Natural killer cell (primary cell): ENCODE results near the gene TDRD9. TPM values are rescaled to one million over a fixed set of nuclear protein-coding genes. Genes with fewer than 3 reads are reported as not detected.

Experiments used
- ATAC-seq, 3 donors: fragments of 150-1000 bp in 2 of 3; fragments of 200-7000 bp in 1 of 3; cut with Tn5 transposase; 1 replicate in 1 of 3; 2 replicates in 2 of 3; pipeline ENCODE4 v1.10.0; 2021; ENCODE audit warnings: mild to moderate bottlenecking in 2 of 3, moderate library complexity in 2 of 3
- DNase-seq, 2 donors: peaks; one replicate each; pipeline versions ENCODE4 v3.0.0 to v3.0.0-alpha.2; 2013 to 2021; ENCODE audit warnings: mixed read lengths in 1 of 2
- H3K27ac ChIP-seq: one replicate; pipeline ENCODE4 v1.5.1; 2013; ENCODE audit warnings: mild to moderate bottlenecking, low read length
- H3K27me3 ChIP-seq: one replicate; pipeline ENCODE4 v1.6.1; 2013; ENCODE audit warnings: low read length; ENCODE audit not compliant: control insufficient read depth, insufficient read depth
- H3K36me3 ChIP-seq: one replicate; pipeline ENCODE4 v1.6.1; 2013; ENCODE audit warnings: low read length; ENCODE audit not compliant: control insufficient read depth, insufficient read depth
- H3K4me1 ChIP-seq: one replicate; pipeline ENCODE4 v1.6.1; 2013; ENCODE audit warnings: low read length; ENCODE audit not compliant: control insufficient read depth, insufficient read depth
- H3K4me3 ChIP-seq: one replicate; pipeline ENCODE4 v1.5.1; 2013; ENCODE audit warnings: low read length
- H3K9me3 ChIP-seq: one replicate; pipeline ENCODE4 v1.6.1; 2013; ENCODE audit warnings: low read length; ENCODE audit not compliant: control insufficient read depth, insufficient read depth
- H3K27ac Mint-ChIP-seq, 2 donors: one replicate each; pipeline ENCODE4 v1.8.0; 2022; ENCODE audit warnings: mild to moderate bottlenecking in 2 of 2, mixed read lengths in 2 of 2, moderate library complexity in 1 of 2
- H3K27me3 Mint-ChIP-seq, 2 donors: one replicate each; pipeline ENCODE4 v1.8.0; 2022; ENCODE audit warnings: low read depth in 2 of 2, mixed read lengths in 2 of 2
- H3K36me3 Mint-ChIP-seq: one replicate; pipeline ENCODE4 v1.8.0; 2022; ENCODE audit warnings: mixed read lengths
- H3K4me1 Mint-ChIP-seq, 2 donors: one replicate each; pipeline ENCODE4 v1.8.0; 2022; ENCODE audit warnings: mixed read lengths in 2 of 2
- H3K4me3 Mint-ChIP-seq: one replicate; pipeline ENCODE4 v1.8.0; 2022; ENCODE audit warnings: mild to moderate bottlenecking, moderate library complexity, mixed read lengths
- H3K9me3 Mint-ChIP-seq, 2 donors: one replicate each; pipeline ENCODE4 v1.8.0; 2022; ENCODE audit warnings: mixed read lengths in 2 of 2
- CTCF ChIP-seq: fragments of 200-600 bp; IDR thresholded peaks from one replicate; pipeline ENCODE4 v1.8.0; 2022; ENCODE audit warnings: antibody characterized with exemption
- WGBS: methylation state at CpG from one replicate; pipeline ENCODE4 v1.1.7; 2013; ENCODE audit warnings: missing lambda C conversion rate; ENCODE audit not compliant: insufficient coverage; 5-methylcytosine and 5-hydroxymethylcytosine counted together
- intact Hi-C: fragments of 100-400 bp; cut with micrococcal nuclease; formaldehyde crosslinking; loops from one replicate; pipeline ENCODE4 v1.14.2; 2022
- total RNA-seq, 4 donors: library from RNA; stranded (reverse); fragments of 120-200 nt in 1 of 4; gene quantifications; one replicate each; pipeline versions ENCODE4 v1.2.3 to v1.2.4, GENCODE V29; 2013 to 2022

Gene TDRD9
- total RNA-seq, 3 donors from 2014 or later (not counting 1 experiment from before 2014, with no cell fraction given) = 0.75 to 2.2 (median 1.4) TPM

GRCh38 chr14:104037903-104038302 is 109.6 kb downstream of the TDRD9 start:
- WGBS = 78% methylated on average over 3 of the region's 3 CpGs
- Mint-ChIP-seq H3K9me3 (no peaks in the 10 kb centered on the region), H3K27me3 (peaks cover 24 to 57% of the 10 kb centered on the region in 2 donors), H3K4me3 (no peak overlapping the region), H3K4me1 (peaks cover 11 to 21% of the 10 kb centered on the region in 2 donors), H3K36me3 (no peaks in the 10 kb centered on the region), H3K27ac (no peak overlapping the region)
- DNase-seq = no peak
- intact Hi-C loops = no loop called here
- no peak for TF ChIP-seq CTCF
- Histone ChIP-seq H3K9me3 (no peaks in the 10 kb centered on the region), H3K27ac (no peak overlapping the region), H3K4me3 (no peak overlapping the region), H3K4me1 (no peaks in the 10 kb centered on the region), H3K36me3 (no peaks in the 10 kb centered on the region), H3K27me3 (no peaks in the 10 kb centered on the region)
- no peak for ATAC-seq

- Histone ChIP-seq H3K4me3 (no peak overlapping the region), H3K4me1 (no peaks in the 10 kb centered on the region), H3K9me3 (no peaks in the 10 kb centered on the region), H3K36me3 (no peaks in the 10 kb centered on the region), H3K27me3 (no peaks in the 10 kb centered on the region), H3K27ac (no peak overlapping the region)
- Mint-ChIP-seq H3K4me1 (peaks cover 11 to 21% of the 10 kb centered on the region in 2 donors), H3K36me3 (no peaks in the 10 kb centered on the region), H3K4me3 (peak overlapping the region; percentile 10), H3K27ac (no peak overlapping the region), H3K9me3 (no peaks in the 10 kb centered on the region), H3K27me3 (peaks cover 20 to 47% of the 10 kb centered on the region in 2 donors)
- WGBS = 47% methylated on average over 4 of the region's 5 CpGs
- peak in 2 of 3 donors; percentile 37 to 89 for ATAC-seq
- intact Hi-C loops = no loop called here
- TF ChIP-seq CTCF = no peak
- no peak for DNase-seq
Observed at GRCh38 chr14:104039214-104039613, 111.0 kb downstream of the TDRD9 start.

GRCh38 chr14:104040539-104040938 is 112.3 kb downstream of the TDRD9 start:
- intact Hi-C loops = no loop called here
- Histone ChIP-seq H3K27ac (no peak overlapping the region), H3K4me1 (no peaks in the 10 kb centered on the region), H3K9me3 (no peaks in the 10 kb centered on the region), H3K27me3 (no peaks in the 10 kb centered on the region), H3K4me3 (no peak overlapping the region), H3K36me3 (no peaks in the 10 kb centered on the region)
- Mint-ChIP-seq H3K27me3 (peaks cover 13 to 47% of the 10 kb centered on the region in 2 donors), H3K27ac (no peak overlapping the region), H3K4me3 (no peak overlapping the region), H3K9me3 (no peaks in the 10 kb centered on the region), H3K4me1 (peaks cover 11 to 21% of the 10 kb centered on the region in 2 donors), H3K36me3 (no peaks in the 10 kb centered on the region)
- TF ChIP-seq CTCF = no peak
- ATAC-seq = no peak
- DNase-seq = no peak
- 75% methylated on average over 4 of the region's 5 CpGs for WGBS

GRCh38 chr14:104041430-104042104 is 113.3 kb downstream of the TDRD9 start:
- intact Hi-C loops = no loop called here
- Mint-ChIP-seq H3K4me3 (no peak overlapping the region), H3K27me3 (peaks cover 11 to 42% of the 10 kb centered on the region in 2 donors), H3K9me3 (no peaks in the 10 kb centered on the region), H3K36me3 (no peaks in the 10 kb centered on the region), H3K4me1 (peaks cover 11 to 21% of the 10 kb centered on the region in 2 donors), H3K27ac (no peak overlapping the region)
- DNase-seq (no peak), ATAC-seq (no peak)
- TF ChIP-seq CTCF = no peak
- no peaks in the 10 kb centered on the region for H3K4me1 ChIP-seq
- H3K36me3 ChIP-seq = no peaks in the 10 kb centered on the region
- WGBS = 92% methylated on average over 5 of the region's 6 CpGs
- H3K4me3 ChIP-seq = no peak overlapping the region
- no peak overlapping the region for H3K27ac ChIP-seq
- H3K27me3 ChIP-seq = no peaks in the 10 kb centered on the region
- H3K9me3 ChIP-seq = no peaks in the 10 kb centered on the region
